ENCODE measurements around the gene COL18A1.

The COL18A1 gene

GRCh38 chr21:45507888-45508508, 103.0 kb downstream of the COL18A1 start:
- no peak for DNase-seq (ENCODE audit: low read depth)

GRCh38 chr21:45508607-45509565, 103.9 kb downstream of the COL18A1 start:
- DNase-seq (ENCODE audit: low read depth) = no peak

DNA sequence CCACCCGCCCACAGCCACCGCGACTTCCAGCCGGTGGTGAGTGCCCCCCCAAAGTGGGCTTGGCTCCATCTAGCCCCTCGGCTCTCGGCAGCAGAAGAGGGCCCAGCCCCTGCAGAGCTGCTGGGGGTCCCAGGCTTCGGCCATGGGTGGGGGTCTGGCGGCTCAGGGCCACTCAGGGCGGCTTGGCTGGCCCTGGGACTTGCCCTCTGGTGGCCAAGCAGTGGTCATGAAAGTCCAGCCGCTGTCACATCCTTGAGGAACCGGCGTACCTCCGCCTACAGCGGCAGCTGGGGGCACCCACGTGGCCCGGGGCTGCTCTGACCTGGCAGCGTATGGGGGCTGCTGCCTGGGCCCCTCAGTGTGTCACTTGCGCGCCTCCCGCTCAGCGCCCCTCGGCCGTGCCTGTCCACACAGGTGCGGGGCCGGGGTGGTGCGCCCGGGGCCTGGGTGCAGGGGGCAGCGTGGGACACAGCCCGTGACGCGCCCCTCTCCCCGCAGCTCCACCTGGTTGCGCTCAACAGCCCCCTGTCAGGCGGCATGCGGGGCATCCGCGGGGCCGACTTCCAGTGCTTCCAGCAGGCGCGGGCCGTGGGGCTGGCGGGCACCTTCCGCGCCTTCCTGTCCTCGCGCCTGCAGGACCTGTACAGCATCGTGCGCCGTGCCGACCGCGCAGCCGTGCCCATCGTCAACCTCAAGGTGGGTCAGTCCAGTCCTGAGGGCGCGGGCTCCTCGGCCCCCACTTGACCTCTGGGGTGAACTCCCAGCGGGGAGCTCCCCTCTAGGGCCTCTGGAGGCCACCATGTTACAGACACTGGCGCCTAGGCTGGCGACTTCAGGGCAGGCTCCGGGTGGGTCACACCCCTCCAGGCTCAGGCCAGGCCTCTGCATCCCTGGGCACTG, 104.9 kb downstream of the COL18A1 start:
- no peak for DNase-seq (ENCODE audit: low read depth)

DNA sequence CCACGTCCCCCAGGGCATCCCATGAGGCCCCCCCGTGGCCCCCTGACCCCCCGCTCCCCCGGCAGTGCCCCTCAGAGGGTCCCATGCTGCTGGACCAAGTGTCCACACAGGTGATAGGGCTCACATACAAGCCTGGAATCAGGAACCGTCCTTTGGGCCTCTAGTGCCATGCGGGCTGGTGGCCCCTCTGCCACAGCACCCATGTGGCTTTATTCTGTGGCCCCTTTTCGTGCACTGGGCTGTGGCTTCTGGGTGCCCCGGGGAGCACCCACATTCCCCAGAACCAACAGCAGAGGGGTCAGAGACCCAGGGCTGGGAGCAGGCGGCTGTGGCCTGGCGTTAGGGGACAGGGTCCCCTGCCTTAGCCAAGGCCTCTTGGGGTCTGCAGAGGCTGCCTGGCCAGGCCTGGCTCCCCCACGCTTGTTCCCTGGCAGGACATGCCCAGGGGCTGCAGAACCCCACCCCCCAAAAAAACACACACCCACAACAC, 105.5 kb downstream of the COL18A1 start:
- no peak for DNase-seq (ENCODE audit: low read depth)

- DNase-seq (ENCODE audit: low read depth) = no peak
These were observed 106.0 kb downstream of the COL18A1 start for GRCh38 chr21:45511007-45511406.

DNA sequence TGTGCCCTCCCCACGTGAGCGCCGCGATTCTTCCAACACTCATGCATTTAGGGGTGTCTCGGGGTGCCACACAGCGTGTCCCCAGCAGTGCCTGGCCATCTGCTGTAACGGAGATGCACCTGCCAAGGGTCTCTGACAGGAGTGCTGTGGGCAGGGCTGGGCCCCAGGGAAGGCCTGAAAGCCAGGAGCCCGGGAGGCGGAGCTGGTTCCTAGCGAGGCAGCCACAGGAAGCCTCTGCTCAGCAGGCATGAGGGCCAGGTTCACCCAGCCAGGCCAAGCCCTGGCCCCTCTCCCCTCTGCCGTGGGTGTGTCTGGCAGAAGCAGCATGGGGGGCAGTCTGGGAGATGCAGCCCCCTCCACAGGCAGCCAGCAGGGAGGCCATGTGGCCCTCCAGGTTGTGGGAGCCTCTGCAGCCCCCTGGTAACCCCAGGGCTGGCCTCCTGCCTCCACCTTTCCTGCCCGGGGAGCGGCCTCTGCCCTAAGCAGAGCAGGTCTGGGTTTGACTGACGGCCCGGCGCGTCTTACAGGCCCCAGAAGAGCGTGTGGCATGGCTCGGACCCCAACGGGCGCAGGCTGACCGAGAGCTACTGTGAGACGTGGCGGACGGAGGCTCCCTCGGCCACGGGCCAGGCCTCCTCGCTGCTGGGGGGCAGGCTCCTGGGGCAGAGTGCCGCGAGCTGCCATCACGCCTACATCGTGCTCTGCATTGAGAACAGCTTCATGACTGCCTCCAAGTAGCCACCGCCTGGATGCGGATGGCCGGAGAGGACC, 106.9 kb downstream of the COL18A1 start:
- no peak for DNase-seq (ENCODE audit: low read depth)

DNA sequence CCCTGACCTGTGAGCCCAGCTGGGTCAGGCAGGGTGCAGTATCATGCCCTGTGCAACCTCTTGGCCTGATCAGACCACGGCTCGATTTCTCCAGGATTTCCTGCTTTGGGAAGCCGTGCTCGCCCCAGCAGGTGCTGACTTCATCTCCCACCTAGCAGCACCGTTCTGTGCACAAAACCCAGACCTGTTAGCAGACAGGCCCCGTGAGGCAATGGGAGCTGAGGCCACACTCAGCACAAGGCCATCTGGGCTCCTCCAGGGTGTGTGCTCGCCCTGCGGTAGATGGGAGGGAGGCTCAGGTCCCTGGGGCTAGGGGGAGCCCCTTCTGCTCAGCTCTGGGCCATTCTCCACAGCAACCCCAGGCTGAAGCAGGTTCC, 107.6 kb downstream of the COL18A1 start:
- no peak for DNase-seq (ENCODE audit: low read depth)

DNA sequence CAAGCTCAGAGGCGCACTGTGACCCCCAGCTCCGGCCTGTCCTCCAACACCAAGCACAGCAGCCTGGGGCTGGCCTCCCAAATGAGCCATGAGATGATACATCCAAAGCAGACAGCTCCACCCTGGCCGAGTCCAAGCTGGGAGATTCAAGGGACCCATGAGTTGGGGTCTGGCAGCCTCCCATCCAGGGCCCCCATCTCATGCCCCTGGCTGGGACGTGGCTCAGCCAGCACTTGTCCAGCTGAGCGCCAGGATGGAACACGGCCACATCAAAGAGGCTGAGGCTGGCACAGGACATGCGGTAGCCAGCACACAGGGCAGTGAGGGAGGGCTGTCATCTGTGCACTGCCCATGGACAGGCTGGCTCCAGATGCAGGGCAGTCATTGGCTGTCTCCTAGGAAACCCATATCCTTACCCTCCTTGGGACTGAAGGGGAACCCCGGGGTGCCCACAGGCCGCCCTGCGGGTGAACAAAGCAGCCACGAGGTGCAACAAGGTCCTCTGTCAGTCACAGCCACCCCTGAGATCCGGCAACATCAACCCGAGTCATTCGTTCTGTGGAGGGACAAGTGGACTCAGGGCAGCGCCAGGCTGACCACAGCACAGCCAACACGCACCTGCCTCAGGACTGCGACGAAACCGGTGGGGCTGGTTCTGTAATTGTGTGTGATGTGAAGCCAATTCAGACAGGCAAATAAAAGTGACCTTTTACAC, 108.2 kb downstream of the COL18A1 start:
- DNase-seq (ENCODE audit: low read depth) = no peak

DNA sequence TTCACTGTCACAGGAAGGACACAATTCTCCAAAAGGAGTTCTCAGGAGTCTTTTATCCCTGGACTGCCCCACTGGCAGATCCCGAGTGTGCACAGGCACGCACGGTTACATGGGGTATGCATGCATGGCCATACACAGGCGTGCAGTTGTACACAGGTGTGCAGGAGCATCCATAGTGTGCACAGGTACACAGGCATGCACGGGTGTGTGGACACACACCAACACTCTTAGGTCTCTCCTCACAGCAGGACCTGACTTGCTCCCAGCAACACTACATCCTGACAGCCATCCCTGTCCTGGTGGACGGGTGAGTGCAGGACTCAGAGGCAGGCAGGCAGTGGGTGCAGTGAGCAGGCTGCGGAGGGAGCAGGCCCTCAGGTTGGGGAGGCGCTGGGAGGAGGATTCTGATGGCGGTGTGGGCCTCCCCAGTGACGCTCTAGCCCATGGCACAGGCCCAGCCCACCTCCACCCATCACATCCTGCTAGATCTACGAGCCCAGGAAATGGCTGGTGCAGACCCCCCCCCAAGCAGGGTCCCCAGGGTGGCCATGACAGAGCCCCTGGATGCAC, 108.9 kb downstream of the COL18A1 start:
- no peak for DNase-seq (ENCODE audit: low read depth)

DNA sequence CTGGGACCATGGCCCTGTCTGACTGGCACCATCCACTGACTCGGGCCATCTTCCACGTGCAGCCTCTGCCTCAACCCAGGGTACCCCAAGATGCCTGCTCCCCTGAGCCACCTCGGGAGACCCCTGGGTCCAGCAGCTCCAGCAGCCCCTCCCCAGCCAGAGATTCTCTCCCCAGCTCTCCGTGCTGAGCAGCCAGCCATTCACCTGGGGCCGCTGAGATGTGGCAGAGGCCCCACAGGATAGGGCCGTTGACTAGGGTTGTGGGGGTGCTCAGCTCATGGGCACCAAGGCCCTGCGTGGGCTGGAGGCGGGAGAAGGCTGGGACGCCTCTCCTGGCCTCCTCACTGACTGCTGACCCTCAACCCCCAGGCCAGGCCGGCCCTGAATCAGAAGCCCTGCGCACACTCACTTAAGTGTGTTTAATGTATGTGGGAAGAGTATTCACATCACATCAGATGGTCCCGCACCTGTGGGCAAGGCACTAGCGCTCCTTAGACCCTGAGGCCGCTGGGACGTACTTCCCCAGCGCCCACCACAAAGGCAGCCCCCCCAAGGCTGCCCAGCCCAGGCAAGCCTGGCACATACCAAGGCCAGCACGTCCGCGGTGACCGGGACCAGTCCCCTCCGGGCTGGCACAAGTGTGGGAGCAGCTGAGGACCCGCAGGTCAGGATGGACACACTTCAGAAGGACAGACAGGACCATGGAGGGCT, 109.5 kb downstream of the COL18A1 start:
- no peak for DNase-seq (ENCODE audit: low read depth)

DNA sequence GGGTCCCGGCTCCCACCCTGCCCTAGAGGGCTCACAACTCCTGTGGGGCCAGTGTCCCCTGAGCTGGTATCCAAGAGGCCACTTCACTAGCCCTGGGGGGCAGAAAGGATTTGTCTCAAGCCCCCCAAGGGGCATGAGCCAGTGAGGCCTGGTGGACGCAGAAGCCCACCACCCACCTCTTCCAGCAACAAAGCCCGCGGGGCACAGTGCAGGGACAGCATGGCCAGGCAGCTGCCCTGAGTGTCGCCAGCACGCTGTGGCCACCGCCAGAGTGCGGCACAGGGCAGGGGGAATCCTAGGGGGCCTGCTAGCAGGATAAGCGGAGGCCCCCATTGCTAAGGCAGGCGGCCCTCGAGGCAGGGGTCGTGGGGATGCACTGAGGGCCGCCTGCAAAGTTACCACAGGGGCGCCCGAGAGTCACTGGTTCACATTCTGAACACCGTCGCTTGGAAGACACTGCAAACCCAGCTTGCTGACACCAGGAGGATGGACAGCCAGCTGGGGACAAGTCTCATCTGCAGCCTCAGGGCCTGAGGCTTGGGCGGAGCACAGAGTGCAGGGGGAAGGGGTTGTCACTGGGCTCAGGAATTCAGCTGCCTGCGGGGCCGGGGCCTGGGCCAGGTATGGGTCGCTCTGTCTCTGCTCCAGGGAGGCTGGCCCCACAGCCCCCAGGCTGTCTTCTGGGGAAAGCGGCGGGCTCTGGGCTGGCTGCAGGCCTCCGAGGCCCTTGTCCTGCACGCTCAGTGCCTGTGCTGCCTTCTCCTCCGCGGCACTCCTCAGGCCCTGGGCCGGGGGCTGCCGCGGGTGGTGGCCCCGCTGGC, 110.5 kb downstream of the COL18A1 start:
- DNase-seq (ENCODE audit: low read depth) = no peak

- DNase-seq (ENCODE audit: low read depth) = no peak
These were observed 111.2 kb downstream of the COL18A1 start for GRCh38 chr21:45516071-45516670.

DNA sequence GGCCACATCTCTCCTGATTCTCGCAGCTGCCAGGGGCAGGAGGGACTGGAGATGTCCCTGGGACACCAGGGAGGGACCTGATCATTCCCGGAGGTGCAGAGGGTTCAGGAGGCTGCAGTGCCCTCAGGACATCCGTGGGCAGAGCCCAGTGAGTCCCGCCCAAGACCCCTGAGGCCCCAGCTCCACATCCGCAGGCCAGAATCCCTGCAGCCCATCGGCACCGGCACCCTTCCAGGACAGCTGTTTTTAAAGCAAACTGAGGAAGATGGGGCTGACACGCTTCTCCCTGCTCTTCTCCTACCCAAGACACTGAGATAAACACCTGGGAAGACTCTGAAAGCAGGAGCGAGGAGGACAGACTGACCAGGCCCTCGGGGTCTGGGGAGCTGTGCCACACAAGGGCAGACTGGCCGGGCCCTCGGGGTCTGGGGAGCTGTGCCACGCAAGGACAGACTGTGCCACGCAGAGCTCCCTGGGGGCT, 111.7 kb downstream of the COL18A1 start:
- no peak for DNase-seq (ENCODE audit: low read depth)

DNA sequence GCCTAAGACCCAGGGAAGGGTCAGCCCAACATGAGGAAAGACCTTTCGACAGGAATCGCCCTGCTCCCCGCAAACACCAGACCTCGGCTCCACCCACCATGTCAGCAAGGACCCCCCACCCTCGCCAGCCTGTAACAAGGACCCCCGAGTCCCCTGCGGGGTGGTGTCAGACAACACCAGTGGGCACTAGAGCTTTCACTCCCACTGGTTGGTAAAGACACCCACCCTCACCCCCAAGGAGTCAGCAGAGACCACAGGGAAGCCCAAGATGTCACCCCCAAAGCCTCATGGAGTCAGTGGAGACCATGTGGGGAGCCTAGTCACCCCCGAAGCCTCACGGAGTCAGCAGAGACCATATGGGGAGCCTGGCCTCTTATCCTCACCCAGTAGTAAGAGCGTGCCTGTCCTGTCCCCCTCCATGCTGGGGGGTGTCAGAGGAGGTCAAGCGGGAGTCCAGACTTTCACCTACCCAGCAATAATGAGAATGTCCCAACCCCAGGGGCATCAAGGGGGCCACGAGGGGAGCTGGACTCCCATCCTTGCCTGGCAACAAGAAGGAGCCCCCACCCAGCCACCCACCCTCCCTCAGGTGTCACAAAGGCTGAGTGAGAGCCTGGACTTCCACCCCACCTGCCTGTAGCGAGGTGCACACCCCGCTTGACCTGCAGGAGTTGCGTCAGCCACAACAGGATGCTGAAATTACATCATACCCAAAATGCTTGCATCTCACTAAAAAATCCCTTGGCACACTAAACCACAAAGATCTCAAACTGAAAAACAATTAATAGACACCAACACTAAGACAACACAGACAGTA, 112.5 kb downstream of the COL18A1 start:
- no peak for DNase-seq (ENCODE audit: low read depth)

DNA sequence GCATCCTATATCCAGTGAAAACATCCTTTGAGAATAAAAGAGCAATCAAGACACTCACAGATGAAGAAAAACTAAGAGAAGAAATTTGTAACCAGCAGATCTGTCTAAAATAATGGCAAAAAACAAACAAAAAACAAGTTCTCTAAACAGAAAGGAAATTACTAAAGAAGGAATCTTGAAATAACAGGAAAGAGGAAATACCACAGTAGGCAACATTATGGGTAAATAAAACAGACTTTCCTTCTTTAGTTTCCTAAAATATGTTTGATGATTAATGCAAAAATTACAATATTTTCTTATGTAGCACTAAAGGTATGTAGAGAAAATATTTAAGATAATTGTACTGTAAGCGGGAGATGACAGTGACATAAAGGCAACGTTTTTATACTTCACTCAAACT, 113.8 kb downstream of the COL18A1 start:
- no peak for DNase-seq (ENCODE audit: low read depth)

GRCh38 chr21:45519182-45519581, 114.2 kb downstream of the COL18A1 start:
- DNase-seq (ENCODE audit: low read depth) = no peak

- DNase-seq (ENCODE audit: low read depth) = no peak
These were observed 116.3 kb downstream of the COL18A1 start for GRCh38 chr21:45521241-45521640.
